ENCODE data around the gene ZNF224.
"Not testable (repeated sequence)": the region's sequence is repeated elsewhere in the genome, so short reads cannot be mapped to it uniquely, and the experiment has no call there.

Gene ZNF224

GRCh38 chr19:44093931-44094765 lies at the start of gene ZNF224:
Gene ZNF224 (plus strand): TSS chr19:44094361. CDS start chr19:44097874, 3,513 bp downstream.
- peak; percentile 87 for DNase-seq

GRCh38 chr19:44050740-44051649 lies 43.2 kb upstream of the ZNF224 start:
- DNase-seq: no peak

GRCh38 chr19:44051650-44052402 lies 42.3 kb upstream of the ZNF224 start, which contains the start of gene ZNF223:
Gene ZNF223 (plus strand): TSS chr19:44052036. CDS start chr19:44055177, 3,141 bp downstream.
- DNase-seq: peak; percentile 95

GRCh38 chr19:44055870-44056269 lies 38.3 kb upstream of the ZNF224 start:
- no peak for DNase-seq

GRCh38 chr19:44059229-44059628 lies 34.9 kb upstream of the ZNF224 start:
- no peak for DNase-seq

GRCh38 chr19:44061038-44061437 lies 33.1 kb upstream of the ZNF224 start:
- DNase-seq: no peak

- no peak for DNase-seq
These were observed 27.9 kb upstream of the ZNF224 start for GRCh38 chr19:44066305-44066704.

- no peak for DNase-seq
These were observed 24.7 kb upstream of the ZNF224 start for GRCh38 chr19:44069415-44069814.

- DNase-seq: peak; percentile 88
These were observed 22.2 kb upstream of the ZNF224 start, which contains the start of gene ZNF284 for GRCh38 chr19:44071824-44072542. Gene ZNF284 (plus strand): TSS chr19:44072159. CDS start chr19:44076390, 4,231 bp downstream.

GRCh38 chr19:44072543-44073401 lies 21.4 kb upstream of the ZNF224 start:
- no peak for DNase-seq

GRCh38 chr19:44076325-44076724 lies 17.8 kb upstream of the ZNF224 start:
- DNase-seq: no peak

GRCh38 chr19:44092108-44092507 lies 2.1 kb upstream of the ZNF224 start:
- no peak for DNase-seq

GRCh38 chr19:44107751-44108150 lies 13.6 kb downstream of the ZNF224 start:
- no peak for DNase-seq

- no peak for DNase-seq
These were observed 15.3 kb downstream of the ZNF224 start for GRCh38 chr19:44109458-44109857.

GRCh38 chr19:44111910-44112463 lies 17.8 kb downstream of the ZNF224 start:
- peak; percentile 83 for DNase-seq

- no peak for DNase-seq
These were observed 18.6 kb downstream of the ZNF224 start for GRCh38 chr19:44112802-44113137.

GRCh38 chr19:44113138-44113783 lies 19.1 kb downstream of the ZNF224 start, which contains the start of gene ZNF225:
Gene ZNF225 (plus strand): TSS chr19:44113399. CDS start chr19:44115828, 2,429 bp downstream.
- peak; percentile 98 for DNase-seq

GRCh38 chr19:44113784-44114390 lies 19.7 kb downstream of the ZNF224 start:
- DNase-seq: no peak

- not testable (repeated sequence) for DNase-seq
These were observed 27.0 kb downstream of the ZNF224 start for GRCh38 chr19:44121162-44121561.

GRCh38 chr19:44131955-44132354 lies 37.8 kb downstream of the ZNF224 start:
- DNase-seq: no peak
